H1 (cell line): ENCODE measurements around the gene ST6GALNAC5. TPM values are rescaled to one million over a fixed set of nuclear protein-coding genes. Genes with fewer than 3 reads are reported as not detected.

Experiments used
- CTCF ChIA-PET: fragments of 300-600 bp; sonication (Branson Sonifier 250); formaldehyde crosslinking; loops from one replicate; lab custom pipeline; 2021; ENCODE audit not compliant: partially characterized antibody; lab: Charles Lee
- POLR2A ChIA-PET: fragments of 300-600 bp; sonication (Branson Sonifier 250); formaldehyde crosslinking; loops from one replicate; lab custom pipeline; 2021; ENCODE audit warnings: inconsistent platforms; ENCODE audit not compliant: partially characterized antibody; lab: Charles Lee
- DNase-seq, 2 experiments: peaks; one replicate each; pipeline versions ENCODE4 v3.0.0 to v3.0.0-alpha.2; 2010 to 2022; ENCODE audit warnings: low spot score in 2 of 2, low read depth in 1 of 2, mixed read lengths in 1 of 2
- FAIRE-seq: peaks from 2 replicates; lab custom pipeline; 2011; peaks lifted over from hg19 to GRCh38; lab: Jason Lieb, UNC
- H2AFZ ChIP-seq: 2 replicates; pipeline ENCODE4 v1.8.1; 2012; ENCODE audit warnings: low read length, inconsistent platforms
- H2AK5ac ChIP-seq: 2 replicates; pipeline ENCODE4 v1.6.1; 2013; ENCODE audit warnings: low read depth, low read length
- H2BK120ac ChIP-seq: replicated peaks from 2 replicates; pipeline ENCODE3; 2013; ENCODE audit warnings: low read depth, low read length, inconsistent platforms
- H2BK12ac ChIP-seq: 2 replicates; pipeline ENCODE4 v1.6.1; 2013; ENCODE audit warnings: low read depth, low read length
- H2BK15ac ChIP-seq: 2 replicates; pipeline ENCODE4 v1.6.1; 2013; ENCODE audit warnings: low read length
- H2BK20ac ChIP-seq: 2 replicates; pipeline ENCODE4 v1.6.1; 2013; ENCODE audit warnings: low read length
- H2BK5ac ChIP-seq: 2 replicates; pipeline ENCODE4 v1.6.1; 2013; ENCODE audit warnings: low read depth, low read length
- H3K14ac ChIP-seq: 2 replicates; pipeline ENCODE4 v1.6.1; 2013; ENCODE audit warnings: inconsistent platforms; ENCODE audit not compliant: insufficient read length
- H3K18ac ChIP-seq: 2 replicates; pipeline ENCODE4 v1.6.1; 2013; ENCODE audit warnings: low read length; ENCODE audit errors: extremely low read depth
- H3K23ac ChIP-seq: 2 replicates; pipeline ENCODE4 v1.6.1; 2013; ENCODE audit warnings: inconsistent platforms; ENCODE audit not compliant: insufficient read length
- H3K23me2 ChIP-seq: 2 replicates; pipeline ENCODE4 v1.6.1; 2013; ENCODE audit warnings: low read depth, low read length
- H3K27ac ChIP-seq: 2 replicates; pipeline ENCODE4 v1.6.1; 2011; ENCODE audit warnings: low read depth, low read length, inconsistent platforms
- H3K27me3 ChIP-seq, 4 experiments: replicated peaks in 1 of 4; 1 replicate in 1 of 4; 2 replicates in 3 of 4; pipeline versions ENCODE4 v1.6.1 to v1.8.1; 2011 to 2013; ENCODE audit warnings: low read length in 3 of 4, mild to moderate bottlenecking in 3 of 4, inconsistent platforms in 2 of 4, mixed read lengths in 2 of 4, moderate library complexity in 1 of 4; ENCODE audit not compliant: control insufficient read depth in 3 of 4, insufficient read depth in 3 of 4; ENCODE audit errors: extremely low read depth in 1 of 4
- H3K36me3 ChIP-seq, 4 experiments: 2 replicates each; pipeline versions ENCODE4 v1.6.1 to v1.8.1; 2011 to 2013; ENCODE audit warnings: mild to moderate bottlenecking in 4 of 4, low read length in 3 of 4, moderate library complexity in 2 of 4, control low read depth in 1 of 4, inconsistent platforms in 1 of 4; ENCODE audit not compliant: insufficient read depth in 4 of 4, control insufficient read depth in 2 of 4
- H3K4ac ChIP-seq: replicated peaks from 2 replicates; pipeline ENCODE3; 2013; ENCODE audit warnings: low read length, low read depth, mixed read lengths, inconsistent platforms; ENCODE audit not compliant: insufficient read length
- H3K4me1 ChIP-seq, 4 experiments: replicated peaks in 1 of 4; 1 replicate in 1 of 4; 2 replicates in 3 of 4; pipeline versions ENCODE4 v1.6.1 to v1.8.1; 2011 to 2013; ENCODE audit warnings: low read length in 3 of 4, inconsistent platforms in 2 of 4, mixed read lengths in 1 of 4; ENCODE audit not compliant: insufficient read depth in 4 of 4, control insufficient read depth in 3 of 4
- H3K4me2 ChIP-seq, 2 experiments: 2 replicates each; pipeline versions ENCODE4 v1.6.1 to v1.8.1; 2011 to 2013; ENCODE audit warnings: low read depth in 2 of 2, low read length in 2 of 2, control low read depth in 1 of 2, inconsistent platforms in 1 of 2, mild to moderate bottlenecking in 1 of 2; ENCODE audit not compliant: insufficient read depth in 1 of 2
- H3K4me3 ChIP-seq, 4 experiments: fragments of 200-600, 300-600 bp in 1 of 4; sonication (generic), shearing (Covaris generic), sonication (Bioruptor Twin) in 1 of 4; 2 replicates each; pipeline versions ENCODE4 v1.5.1 to v1.8.1; 2011 to 2016; ENCODE audit warnings: low read length in 4 of 4, low read depth in 3 of 4, control low read depth in 2 of 4, inconsistent platforms in 2 of 4, mild to moderate bottlenecking in 2 of 4, mixed read lengths in 1 of 4, moderate library complexity in 1 of 4; ENCODE audit not compliant: insufficient read depth in 2 of 4; ENCODE audit errors: extremely low read depth in 1 of 4
- H3K56ac ChIP-seq: replicated peaks from 2 replicates; pipeline ENCODE3; 2013; ENCODE audit warnings: low read depth, mild to moderate bottlenecking, mixed read lengths, low read length, inconsistent platforms; ENCODE audit not compliant: insufficient read length
- H3K79me1 ChIP-seq: 2 replicates; pipeline ENCODE4 v1.6.1; 2013; ENCODE audit warnings: low read depth, low read length, control low read depth
- H3K79me2 ChIP-seq, 2 experiments: 2 replicates each; pipeline versions ENCODE4 v1.6.1 to v1.8.1; 2012 to 2013; ENCODE audit warnings: low read length in 2 of 2, mild to moderate bottlenecking in 2 of 2, inconsistent platforms in 1 of 2; ENCODE audit not compliant: insufficient read depth in 2 of 2, control insufficient read depth in 1 of 2
- H3K9ac ChIP-seq, 4 experiments: replicated peaks in 1 of 4; 1 replicate in 1 of 4; 2 replicates in 3 of 4; pipeline versions ENCODE4 v1.6.1 to v1.8.1; 2011 to 2013; ENCODE audit warnings: low read depth in 3 of 4, low read length in 3 of 4, control low read depth in 2 of 4, mild to moderate bottlenecking in 2 of 4, moderate library complexity in 2 of 4, inconsistent platforms in 1 of 4; ENCODE audit errors: extremely low read depth in 1 of 4
- H3K9me3 ChIP-seq, 2 experiments: 2 replicates each; pipeline versions ENCODE4 v1.6.1 to v1.8.1; 2012 to 2013; ENCODE audit warnings: mild to moderate bottlenecking in 2 of 2, moderate library complexity in 2 of 2, control low read depth in 1 of 2, inconsistent platforms in 1 of 2, low read depth in 1 of 2, low read length in 1 of 2, mixed read lengths in 1 of 2; ENCODE audit not compliant: insufficient read depth in 2 of 2
- H4K20me1 ChIP-seq, 2 experiments: replicated peaks in 1 of 2; 2 replicates each; pipeline versions ENCODE3 to v1.8.1; 2011 to 2013; ENCODE audit warnings: inconsistent platforms in 2 of 2, low read length in 2 of 2, mild to moderate bottlenecking in 1 of 2; ENCODE audit not compliant: insufficient read depth in 2 of 2, control insufficient read depth in 1 of 2
- H4K5ac ChIP-seq: 2 replicates; pipeline ENCODE4 v1.6.1; 2013; ENCODE audit warnings: low read length, low read depth, mixed read lengths, inconsistent platforms; ENCODE audit not compliant: insufficient read length
- H4K8ac ChIP-seq: 2 replicates; pipeline ENCODE4 v1.8.0; 2013; ENCODE audit warnings: mild to moderate bottlenecking, moderate library complexity, low read length, inconsistent platforms; ENCODE audit not compliant: insufficient read depth; ENCODE audit errors: extremely low read depth
- H4K91ac ChIP-seq: replicated peaks from 2 replicates; pipeline ENCODE3; 2013; ENCODE audit warnings: low read length, mixed read lengths, inconsistent platforms; ENCODE audit not compliant: insufficient read length
- CBX8 ChIP-seq: fragments of 300-800, 300-1000 bp; sonication (generic); IDR thresholded peaks from 2 replicates; pipeline ENCODE4 v1.7.1; 2016; ENCODE audit warnings: low read depth, low read length, borderline replicate concordance
- EZH2 ChIP-seq: fragments of 200-600 bp; sonication (generic); IDR thresholded peaks from 2 replicates; pipeline ENCODE4 v1.7.1; 2012; ENCODE audit warnings: low read depth, mild to moderate bottlenecking, moderate library complexity, low read length, inconsistent platforms; ENCODE audit not compliant: severe bottlenecking
- GTF2F1 ChIP-seq: IDR thresholded peaks from 2 replicates; pipeline ENCODE4 v1.6.1; 2012; ENCODE audit warnings: low read depth, low read length, improper control_type of control experiment, borderline replicate concordance
- JUN ChIP-seq: IDR thresholded peaks from 2 replicates; pipeline ENCODE4 v1.6.1; 2011; ENCODE audit warnings: low read depth, mild to moderate bottlenecking, improper control_type of control experiment, low read length
- NANOG ChIP-seq: IDR thresholded peaks from 2 replicates; pipeline ENCODE4 v1.6.1; 2011; ENCODE audit warnings: low read length, low read depth, mild to moderate bottlenecking, inconsistent platforms; ENCODE audit not compliant: insufficient read depth, poor library complexity, severe bottlenecking
- NRF1 ChIP-seq: IDR thresholded peaks from 2 replicates; pipeline ENCODE4 v1.6.1; 2011; ENCODE audit warnings: mild to moderate bottlenecking, low read depth, low read length, improper control_type of control experiment
- POLR2A ChIP-seq, 2 experiments: IDR thresholded peaks; 1 replicate in 1 of 2; 2 replicates in 1 of 2; pipeline ENCODE4 v1.6.1; 2011; ENCODE audit warnings: low read depth in 2 of 2, low read length in 2 of 2, mild to moderate bottlenecking in 2 of 2; ENCODE audit errors: control extremely low read depth in 1 of 2
- POLR2AphosphoS5 ChIP-seq: IDR thresholded peaks from 2 replicates; pipeline ENCODE4 v1.6.1; 2011; ENCODE audit warnings: low read depth, low read length
- SIN3A ChIP-seq, 2 experiments: IDR thresholded peaks in 1 of 2; conservative IDR thresholded peaks in 1 of 2; 2 replicates each; pipeline ENCODE4 v1.6.1; 2011 to 2012; ENCODE audit warnings: low read length in 2 of 2, improper control_type of control experiment in 1 of 2, low read depth in 1 of 2, mild to moderate bottlenecking in 1 of 2
- YY1 ChIP-seq: IDR thresholded peaks from 2 replicates; pipeline ENCODE4 v1.6.1; 2011; ENCODE audit warnings: low read depth, mild to moderate bottlenecking, low read length
- WGBS, 2 experiments: shearing (Covaris generic) in 1 of 2; methylation state at CpG; one replicate each; pipeline versions ENCODE4 v1.1.6 to v1.1.7; 2013 to 2015; ENCODE audit warnings: low lambda C conversion rate in 2 of 2, mixed read lengths in 2 of 2, inconsistent platforms in 1 of 2, low coverage in 1 of 2, missing lambda C conversion rate in 1 of 2; ENCODE audit not compliant: insufficient replicate concordance in 2 of 2, insufficient coverage in 1 of 2, insufficient read length in 1 of 2; ENCODE audit errors: extremely low coverage in 1 of 2, missing lambda C conversion rate in 1 of 2; 5-methylcytosine and 5-hydroxymethylcytosine counted together
- polyA plus RNA-seq, 7 experiments: library from polyadenylated mRNA; depleted of rRNA in 3 of 7; stranded (reverse) in 5 of 7; unstranded in 2 of 7; fragments of >200 nt in 5 of 7; fragments of 200-250 nt in 2 of 7; gene quantifications; 1 replicate in 5 of 7; 2 replicates in 1 of 7; 4 replicates in 1 of 7; pipeline versions ENCODE4 v1.2.1 to v1.2.3, GENCODE V29; 2011 to 2013; ENCODE audit warnings: missing spikeins in 2 of 7, mixed read lengths in 2 of 7
- total RNA-seq: library from RNA; stranded (reverse); fragmentation: NEBNext Ultra II Directional; extraction: Animal tissue kit (Norgen Biotek cat#: 25700); gene quantifications from 2 replicates; pipeline ENCODE4 v1.2.1, GENCODE V29; 2021

The ST6GALNAC5 gene
- total and polyA plus RNA-seq, 2 of the 8 experiments (the other 6 are each of a cell fraction or from before 2014, with no cell fraction given) = 6.2 to 7.3 TPM

DNA sequence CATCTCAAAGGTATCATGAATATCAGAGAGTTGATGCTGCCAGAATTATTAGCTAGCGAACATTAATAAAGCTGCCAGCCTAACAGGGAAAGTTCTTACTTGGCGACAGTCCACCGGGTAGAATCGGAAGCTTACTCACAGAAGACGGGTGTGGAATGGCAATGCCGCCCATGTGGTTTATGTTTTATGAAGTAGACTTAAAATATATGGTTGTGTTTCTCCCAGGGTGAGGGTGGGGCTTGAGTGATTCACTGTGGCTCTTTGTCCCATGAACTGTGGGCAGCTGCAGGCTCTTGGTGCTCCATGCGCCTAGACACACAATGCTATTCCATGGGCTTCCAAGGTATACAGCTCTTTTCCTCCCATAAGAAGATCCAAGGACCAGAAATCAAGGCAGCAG lies 189.2 kb downstream of the ST6GALNAC5 start:
- H3K4me3 ChIP-seq = no peak overlapping the region
- H3K18ac ChIP-seq = no peak overlapping the region
- no peak overlapping the region for H3K9ac ChIP-seq
- H4K5ac ChIP-seq = no peak overlapping the region
- H3K27ac ChIP-seq = no peak overlapping the region
- H2BK12ac ChIP-seq = no peak overlapping the region
- no peak overlapping the region for H2AK5ac ChIP-seq
- no peak overlapping the region for H2BK20ac ChIP-seq
- ChIA-PET POLR2A (no interaction called here), CTCF (interaction anchor here (1.0 kb wide), 1 partner anchor 43 kb away, joined by 4 read pairs; no protein-coding TSS in a partner anchor)
- no peaks in the 10 kb centered on the region for H3K9me3 ChIP-seq
- no peak overlapping the region for H3K56ac ChIP-seq
- no peak for FAIRE-seq
- H2AFZ ChIP-seq = no peak overlapping the region
- WGBS, 2 experiments = 92% methylated on average over 7 of the region's 7 CpGs; no CpG with 5 or more reads in 1 of the 2 experiments
- no peak overlapping the region for H3K4ac ChIP-seq
- H3K79me2 ChIP-seq = no peaks in the 10 kb centered on the region
- no peak overlapping the region for H4K8ac ChIP-seq
- H3K23me2 ChIP-seq = no peaks in the 10 kb centered on the region
- TF ChIP-seq NRF1 = no peak
- no peak for TF ChIP-seq POLR2AphosphoS5
- no peak for TF ChIP-seq GTF2F1
- TF ChIP-seq POLR2A (IDR thresholded peaks at IDR 0.05; ENCODE audit: control extremely low read depth in 1 of 2, low read depth in 2 of 2, low read length in 2 of 2) = no peak
- no peak for TF ChIP-seq YY1
- TF ChIP-seq NANOG = no peak
- TF ChIP-seq SIN3A (conservative IDR thresholded peaks at IDR 0.05 in 1 of 2, IDR thresholded peaks at IDR 0.05 in 1 of 2; ENCODE audit: low read depth in 1 of 2, low read length in 2 of 2) = no peak
- no peak for TF ChIP-seq EZH2
- no peak for TF ChIP-seq CBX8
- TF ChIP-seq JUN = no peak
- TF ChIP-seq, all 59 proteins: peak for 0
- H3K79me1 ChIP-seq = no peaks in the 10 kb centered on the region
- no peak for DNase-seq
- no peaks in the 10 kb centered on the region for H4K20me1 ChIP-seq
- no peak overlapping the region for H2BK120ac ChIP-seq
- H3K27me3 ChIP-seq = no peaks in the 10 kb centered on the region
- no peak overlapping the region for H3K23ac ChIP-seq
- no peak overlapping the region for H2BK15ac ChIP-seq
- no peaks in the 10 kb centered on the region for H3K36me3 ChIP-seq
- H4K91ac ChIP-seq = no peak overlapping the region
- H3K4me2 ChIP-seq = no peak overlapping the region
- H3K4me1 ChIP-seq = peaks cover 2 to 7% (median 4%) of the 10 kb centered on the region in 4 experiments; a peak in 6 of 7 replicates
- no peak overlapping the region for H3K14ac ChIP-seq
- H2BK5ac ChIP-seq = no peak overlapping the region
